K562 (cell line): ENCODE results near the gene ETS1. TPM values are rescaled to one million over a fixed set of nuclear protein-coding genes. Genes with fewer than 3 reads are reported as not detected.

Source experiments
- ATAC-seq: fragments of 200-7000 bp; cut with Tn5 transposase; 3 replicates; pipeline ENCODE4 v1.9.1; 2020; ENCODE audit warnings: moderate library complexity
- BruUV-seq: library from RNA; stranded (reverse); fragments of 400-500 nt; replicated peaks from 2 replicates; lab custom pipeline; 2021; lab: Mats Ljungman, UMichigan
- CTCF ChIA-PET: fragments of 300-600 bp; formaldehyde crosslinking; extraction: SDS; loops from one replicate; lab custom pipeline; 2021; ENCODE audit warnings: low intra/inter-chr PET ratio; lab: Yijun Ruan, JAX
- POLR2A ChIA-PET: fragments of 300-600, 350-650 bp; sonication (Branson Sonifier 250); formaldehyde crosslinking; extraction: SDS; loops from one replicate; lab custom pipeline; 2021; ENCODE audit warnings: antibody characterized with exemption, inconsistent platforms; lab: Yijun Ruan, JAX
- DNase-seq, 4 experiments: peaks; one replicate each; pipeline versions ENCODE4 v3.0.0 to v3.0.0-alpha.2; 2011 to 2018; ENCODE audit warnings: low spot score in 3 of 4, mixed read lengths in 3 of 4; ENCODE audit errors: extremely low read depth in 1 of 4
- FAIRE-seq: peaks from 2 replicates; lab custom pipeline; 2011; peaks lifted over from hg19 to GRCh38; lab: Jason Lieb, UNC
- H2AFZ ChIP-seq: 2 replicates; pipeline ENCODE4 v1.6.0; 2011; ENCODE audit warnings: low read depth, low read length, control low read depth, inconsistent platforms
- H3K27ac ChIP-seq: fragments of 200-600 bp; 3 replicates; pipeline ENCODE4 v1.8.0; 2011; ENCODE audit warnings: low read depth, mild to moderate bottlenecking, control low read depth, inconsistent platforms, low read length, moderate library complexity, mixed read lengths; ENCODE audit errors: extremely low read depth
- H3K27me3 ChIP-seq, 2 experiments: fragments of 300-600 bp in 1 of 2; 2 replicates in 1 of 2; 3 replicates in 1 of 2; pipeline versions ENCODE4 v1.6.0 to v1.8.0; 2011; ENCODE audit warnings: inconsistent platforms in 2 of 2, low read length in 2 of 2, mild to moderate bottlenecking in 1 of 2, mixed read lengths in 1 of 2, moderate library complexity in 1 of 2; ENCODE audit not compliant: control insufficient read depth in 2 of 2, insufficient read depth in 2 of 2
- H3K36me3 ChIP-seq: fragments of 300-600 bp; 3 replicates; pipeline ENCODE4 v1.8.0; 2011; ENCODE audit warnings: mild to moderate bottlenecking, low read length, inconsistent platforms; ENCODE audit not compliant: control insufficient read depth, insufficient read depth
- H3K4me1 ChIP-seq, 2 experiments: fragments of 200-600 bp in 1 of 2; replicated peaks in 1 of 2; 2 replicates in 1 of 2; 3 replicates in 1 of 2; pipeline versions ENCODE4 v1.5.1 to v1.8.0; 2011; ENCODE audit warnings: inconsistent platforms in 2 of 2, low read length in 2 of 2, mild to moderate bottlenecking in 1 of 2, mixed read lengths in 1 of 2, moderate library complexity in 1 of 2; ENCODE audit not compliant: control insufficient read depth in 2 of 2, insufficient read depth in 2 of 2
- H3K4me2 ChIP-seq: 2 replicates; pipeline ENCODE4 v1.6.1; 2011; ENCODE audit warnings: low read length, control low read depth, inconsistent platforms, mixed read lengths; ENCODE audit not compliant: insufficient read depth
- H3K4me3 ChIP-seq: fragments of 200-600 bp; sonication (generic), shearing (Covaris generic); 2 replicates; pipeline ENCODE4 v1.5.1; 2016; ENCODE audit warnings: control low read depth, inconsistent platforms
- H3K79me2 ChIP-seq: fragments of 200-600 bp; 3 replicates; pipeline ENCODE4 v1.8.0; 2011; ENCODE audit warnings: low read length, inconsistent platforms; ENCODE audit not compliant: control insufficient read depth, insufficient read depth
- H3K9ac ChIP-seq, 2 experiments: 2 replicates each; pipeline versions ENCODE4 v1.6.0 to v1.6.1; 2011; ENCODE audit warnings: low read depth in 2 of 2, low read length in 2 of 2, control low read depth in 1 of 2, inconsistent platforms in 1 of 2, mild to moderate bottlenecking in 1 of 2, mixed read lengths in 1 of 2; ENCODE audit not compliant: insufficient read depth in 1 of 2
- H3K9me1 ChIP-seq: one replicate; pipeline ENCODE4 v1.6.0; 2011; ENCODE audit warnings: inconsistent platforms, mild to moderate bottlenecking, low read length, moderate library complexity; ENCODE audit not compliant: control insufficient read depth, insufficient read depth
- H3K9me3 ChIP-seq: replicated peaks from 2 replicates; pipeline ENCODE4 v1.5.1; 2011; ENCODE audit warnings: low read depth, low read length, inconsistent platforms; ENCODE audit not compliant: control insufficient read depth, insufficient read depth
- H4K20me1 ChIP-seq: replicated peaks from 2 replicates; pipeline ENCODE4 v1.6.1; 2011; ENCODE audit warnings: low read length, inconsistent platforms, mixed read lengths; ENCODE audit not compliant: control insufficient read depth, insufficient read depth
- CHD2 ChIP-seq: IDR thresholded peaks from 2 replicates; pipeline ENCODE4 v1.6.1; 2011; ENCODE audit warnings: low read depth, low read length
- EZH2 ChIP-seq: IDR thresholded peaks from 2 replicates; pipeline ENCODE4 v1.6.1; 2012; ENCODE audit warnings: low read depth, mild to moderate bottlenecking, inconsistent platforms, low read length, borderline replicate concordance
- THAP12 ChIP-seq: fragments of 250-450 bp; sonication (Bioruptor Pico); IDR thresholded peaks from 2 replicates; pipeline ENCODE4 v1.9.0; 2021; ENCODE audit warnings: mild to moderate bottlenecking, inconsistent platforms
- ZBTB11 ChIP-seq, 3 experiments: fragments of 200-800 bp in 1 of 3; fragments of 250-450 bp in 1 of 3; fragments of 450-650 bp in 1 of 3; sonication (Bioruptor Pico) in 1 of 3; sonication (Bioruptor generic) in 1 of 3; formaldehyde crosslinking in 1 of 3; IDR thresholded peaks; 2 replicates each; pipeline versions ENCODE4 v1.6.1 to v1.8.0; 2016 to 2022; ENCODE audit warnings: mild to moderate bottlenecking in 2 of 3, missing genetic modification characterization in 2 of 3, missing compliant biosample characterization in 1 of 3, moderate library complexity in 1 of 3
- ZNF311 ChIP-seq: fragments of 250-450 bp; sonication (Bioruptor Pico); IDR thresholded peaks from 2 replicates; pipeline ENCODE4 v1.4.0; 2020; ENCODE audit warnings: mild to moderate bottlenecking, moderate library complexity
- WGBS: fragments of 100-300 bp; shearing (Covaris generic); methylation state at CpG from one replicate; pipeline ENCODE4 v1.1.6; 2016; ENCODE audit warnings: low coverage, mixed read lengths; ENCODE audit not compliant: insufficient coverage; ENCODE audit errors: missing lambda C conversion rate; 5-methylcytosine and 5-hydroxymethylcytosine counted together
- in situ Hi-C: fragments of 300-500 bp; cut with MboI; formaldehyde crosslinking; loops from 4 replicates; pipeline ENCODE4 v1.15.0; 2018; ENCODE audit warnings: inconsistent platforms, mixed read lengths
- intact Hi-C: fragments of 100-400 bp; cut with micrococcal nuclease; formaldehyde crosslinking; loops from 2 replicates; pipeline ENCODE4 v1.14.2; 2022
- polyA plus RNA-seq, 8 experiments: library from polyadenylated mRNA; depleted of rRNA in 4 of 8; stranded (reverse) in 5 of 8; unstranded in 3 of 8; fragments of >200 nt; fragmentation: Nextera tagmentation in 2 of 8; fragmentation: Illumina TruSeq in 1 of 8; extraction: Ambion mirVana in 2 of 8; extraction: Trizol in 1 of 8; gene quantifications; 2 replicates each; pipeline versions ENCODE4 v1.2.1 to v1.2.3, GENCODE V29; 2011 to 2014; ENCODE audit warnings: inconsistent platforms in 1 of 8, missing spikeins in 1 of 8
- total RNA-seq, 7 experiments: library from RNA; depleted of rRNA in 6 of 7; stranded (reverse); fragments of >200 nt in 6 of 7; fragmentation: Illumina TruSeq in 2 of 7; extraction: Trizol in 2 of 7; gene quantifications; 2 replicates each; pipeline versions ENCODE4 v1.2.1 to v1.2.3, GENCODE V29; 2011 to 2021; ENCODE audit warnings: low replicate concordance in 1 of 7

The ETS1 gene
- total and polyA plus RNA-seq, 9 of the 15 experiments (the other 6 are each of a cell fraction or from before 2014, with no cell fraction given): 0.04 to 1.4 (median 0.23) TPM

GRCh38 chr11:128492903-128493569 lies 94.3 kb downstream of the ETS1 start:
- intact Hi-C loops: no loop called here

More at GRCh38 chr11:128492903-128493569, 94.3 kb downstream of the ETS1 start:
- ChIA-PET CTCF (no interaction called here), POLR2A (no interaction called here)
- Histone ChIP-seq H3K4me2 (no peak overlapping the region), H3K9me1 (no peaks in the 10 kb centered on the region), H3K4me3 (no peak overlapping the region), H3K9me3 (no peaks in the 10 kb centered on the region), H3K27ac (no peak overlapping the region), H3K27me3 (no peaks in the 10 kb centered on the region), H3K36me3 (no peaks in the 10 kb centered on the region), H4K20me1 (no peaks in the 10 kb centered on the region), H3K4me1 (no peaks in the 10 kb centered on the region; a peak in 1 of 5 replicates), H3K79me2 (no peaks in the 10 kb centered on the region), H2AFZ (no peak overlapping the region), H3K9ac (no peak overlapping the region)
- in situ Hi-C loops: no loop called here
- no peak for ATAC-seq
- BruUV-seq: no TSS peak
- DNase-seq: no peak
- WGBS: 13% methylated on average over 5 of the region's 5 CpGs
- TF ChIP-seq THAP12 (CRISPR knock-in tag): no peak
- TF ChIP-seq ZBTB11 (CRISPR knock-in tag; IDR thresholded peaks at IDR 0.05): no peak
- no peak for TF ChIP-seq EZH2
- TF ChIP-seq CHD2: no peak
- peak; percentile 62; the same call in 1 of the 2 replicates for TF ChIP-seq ZNF311 (CRISPR knock-in tag)
- FAIRE-seq: no peak
